H1 (cell line): ENCODE measurements around the gene PIK3R4.

Experiments used
- BACH1 ChIP-seq: IDR thresholded peaks from 2 replicates; pipeline ENCODE4 v1.6.1; 2012; ENCODE audit warnings: low read length, improper control_type of control experiment
- BCL11A ChIP-seq, 2 experiments: IDR thresholded peaks; one replicate each; pipeline ENCODE4 v1.6.1; 2011; ENCODE audit warnings: low read depth in 2 of 2, low read length in 2 of 2, mild to moderate bottlenecking in 2 of 2
- BRCA1 ChIP-seq: IDR thresholded peaks from 2 replicates; pipeline ENCODE4 v1.6.1; 2012; ENCODE audit warnings: low read depth, low read length, improper control_type of control experiment
- CBX5 ChIP-seq: fragments of 300-800, 300-1000 bp; sonication (generic); IDR thresholded peaks from 2 replicates; pipeline ENCODE4 v1.7.1; 2016; ENCODE audit warnings: antibody characterized with exemption, low read length, low read depth
- CTBP2 ChIP-seq: IDR thresholded peaks from 2 replicates; pipeline ENCODE4 v1.7.0; 2011; ENCODE audit warnings: borderline replicate concordance, mild to moderate bottlenecking, moderate library complexity, mixed read lengths, low read length; ENCODE audit not compliant: insufficient read depth, insufficient read length
- CTCF ChIP-seq, 3 experiments: IDR thresholded peaks; 1 replicate in 2 of 3; 2 replicates in 1 of 3; pipeline versions ENCODE4 v1.5.1 to v1.6.1; 2011; ENCODE audit warnings: low read length in 3 of 3, mild to moderate bottlenecking in 3 of 3, inconsistent platforms in 2 of 3, low read depth in 1 of 3, moderate library complexity in 1 of 3; ENCODE audit not compliant: insufficient read depth in 1 of 3; ENCODE audit errors: control extremely low read depth in 1 of 3
- EZH2 ChIP-seq: fragments of 200-600 bp; sonication (generic); IDR thresholded peaks from 2 replicates; pipeline ENCODE4 v1.7.1; 2012; ENCODE audit warnings: low read depth, mild to moderate bottlenecking, moderate library complexity, low read length, inconsistent platforms; ENCODE audit not compliant: severe bottlenecking
- NRF1 ChIP-seq: IDR thresholded peaks from 2 replicates; pipeline ENCODE4 v1.6.1; 2011; ENCODE audit warnings: mild to moderate bottlenecking, low read depth, low read length, improper control_type of control experiment
- POLR2AphosphoS5 ChIP-seq: IDR thresholded peaks from 2 replicates; pipeline ENCODE4 v1.6.1; 2011; ENCODE audit warnings: low read depth, low read length
- SP2 ChIP-seq: IDR thresholded peaks from 2 replicates; pipeline ENCODE4 v1.6.1; 2012; ENCODE audit warnings: mild to moderate bottlenecking, low read length, inconsistent platforms
- SUZ12 ChIP-seq: fragments of 200-600 bp; sonication (generic); IDR thresholded peaks from 2 replicates; pipeline ENCODE4 v1.6.1; 2012; ENCODE audit warnings: mild to moderate bottlenecking, inconsistent platforms, low read length, moderate library complexity, mixed read lengths

DNA sequence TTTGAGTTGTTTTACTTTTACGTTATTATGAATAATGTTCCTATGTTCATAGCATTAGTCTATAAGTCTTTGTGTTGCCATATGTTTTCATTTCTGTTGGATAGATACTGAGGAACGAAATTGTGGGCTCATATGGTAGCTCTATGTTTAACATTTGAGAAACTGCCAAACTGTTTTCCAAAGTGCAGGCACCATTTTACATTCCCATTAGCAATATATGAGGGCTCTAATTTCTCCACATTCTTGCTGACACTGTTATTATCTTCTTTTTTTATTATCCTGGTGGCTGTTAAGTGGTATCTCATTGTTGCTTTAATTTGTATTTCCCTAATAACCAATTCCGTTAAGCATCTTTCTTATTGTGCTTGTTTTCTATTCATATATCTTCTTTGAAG, 1.8 kb upstream of the PIK3R4 start:
- no peak for TF ChIP-seq CTBP2
- no peak for TF ChIP-seq CBX5
- no peak for TF ChIP-seq NRF1
- no peak for TF ChIP-seq CTCF (IDR thresholded peaks at IDR 0.05; ENCODE audit: control extremely low read depth in 1 of 3, insufficient read depth in 1 of 3, low read depth in 1 of 3, low read length in 3 of 3)
- no peak for TF ChIP-seq BRCA1
- TF ChIP-seq BCL11A (IDR thresholded peaks at IDR 0.05; ENCODE audit: low read depth in 2 of 2, low read length in 2 of 2), result no peak
- TF ChIP-seq EZH2, result no peak
- TF ChIP-seq BACH1, result no peak
- TF ChIP-seq POLR2AphosphoS5, result no peak
- no peak for TF ChIP-seq SP2
- no peak for TF ChIP-seq SUZ12
